MM.1S (cell line): ENCODE data around the gene STEAP1B.

Experiments
- DNase-seq: peaks from one replicate; pipeline ENCODE4 v3.0.0-alpha.2; 2015
- H2AFZ ChIP-seq: fragments of 300-600 bp; sonication (generic); 2 replicates; pipeline ENCODE4 v1.6.0; 2016; ENCODE audit warnings: antibody characterized with exemption, low read length
- H3F3A ChIP-seq: fragments of 300-600 bp; sonication (generic); 2 replicates; pipeline ENCODE4 v1.6.1; 2016; ENCODE audit warnings: mild to moderate bottlenecking, antibody characterized with exemption, low read length, moderate library complexity, mixed read lengths; ENCODE audit not compliant: insufficient read depth
- H3K27ac ChIP-seq: fragments of 300-600 bp; sonication (generic); 2 replicates; pipeline ENCODE4 v1.5.1; 2016; ENCODE audit warnings: mild to moderate bottlenecking, low read length
- H3K27me3 ChIP-seq: fragments of 300-600 bp; sonication (generic); replicated peaks from 2 replicates; pipeline ENCODE4 v1.6.0; 2016; ENCODE audit warnings: low read length; ENCODE audit not compliant: insufficient read depth
- H3K36me3 ChIP-seq: fragments of 300-600 bp; sonication (generic); replicated peaks from 2 replicates; pipeline ENCODE4 v1.6.1; 2016; ENCODE audit warnings: mild to moderate bottlenecking, low read length, mixed read lengths; ENCODE audit not compliant: insufficient read depth
- H3K4me1 ChIP-seq: fragments of 300-600 bp; sonication (generic); 2 replicates; pipeline ENCODE4 v1.6.1; 2016; ENCODE audit warnings: low read length, mixed read lengths
- H3K4me2 ChIP-seq: fragments of 300-600 bp; sonication (generic); 2 replicates; pipeline ENCODE4 v1.6.0; 2016; ENCODE audit warnings: low read depth, low read length
- H3K4me3 ChIP-seq: fragments of 300-600 bp; sonication (generic); 2 replicates; pipeline ENCODE4 v1.5.1; 2016; ENCODE audit warnings: low read length, mixed read lengths
- H3K79me2 ChIP-seq: fragments of 300-600 bp; sonication (generic); 2 replicates; pipeline ENCODE4 v1.6.1; 2016; ENCODE audit warnings: mixed run types, low read length, mixed read lengths
- H3K9ac ChIP-seq: fragments of 300-600 bp; sonication (generic); 2 replicates; pipeline ENCODE4 v1.6.1; 2016; ENCODE audit warnings: low read length, mixed read lengths
- H3K9me2 ChIP-seq: fragments of 300-600 bp; sonication (generic); replicated peaks from 2 replicates; pipeline ENCODE4 v1.6.1; 2016; ENCODE audit warnings: mild to moderate bottlenecking, low read length, mixed read lengths; ENCODE audit not compliant: insufficient read depth
- H3K9me3 ChIP-seq: fragments of 300-600 bp; sonication (generic); replicated peaks from 2 replicates; pipeline ENCODE4 v1.6.1; 2016; ENCODE audit warnings: mild to moderate bottlenecking, low read length, mixed read lengths; ENCODE audit not compliant: insufficient read depth
- H4K20me1 ChIP-seq: fragments of 300-600 bp; sonication (generic); 2 replicates; pipeline ENCODE4 v1.6.1; 2016; ENCODE audit warnings: mild to moderate bottlenecking, low read length, moderate library complexity, mixed read lengths; ENCODE audit not compliant: insufficient read depth
- CTCF ChIP-seq: fragments of 300-600 bp; sonication (generic); IDR thresholded peaks from 2 replicates; pipeline ENCODE4 v1.5.1; 2016; ENCODE audit warnings: antibody characterized with exemption, low read length, mixed read lengths
- EZH2 ChIP-seq: fragments of 300-600 bp; sonication (generic); optimal IDR thresholded peaks from 2 replicates; pipeline ENCODE3; 2017; ENCODE audit warnings: low read depth, mild to moderate bottlenecking, antibody characterized with exemption, low read length, mixed read lengths
- EZH2phosphoT487 ChIP-seq: fragments of 300-600 bp; sonication (generic); IDR thresholded peaks from 2 replicates; pipeline ENCODE4 v1.6.1; 2018; ENCODE audit warnings: antibody characterized with exemption, low read length

The STEAP1B gene

GRCh38 chr7:22425361-22425760, 74.6 kb downstream of the STEAP1B start:
- H4K20me1 ChIP-seq, result no peaks in the 10 kb centered on the region
- H3K27me3 ChIP-seq, result no peaks in the 10 kb centered on the region
- no peak for DNase-seq
- H2AFZ ChIP-seq, result no peak overlapping the region
- TF ChIP-seq EZH2, result no peak
- TF ChIP-seq CTCF, result no peak
- H3K27ac ChIP-seq, result no peak overlapping the region
- H3K4me2 ChIP-seq, result no peak overlapping the region
- no peaks in the 10 kb centered on the region for H3K36me3 ChIP-seq
- H3K4me3 ChIP-seq, result no peak overlapping the region
- H3K9ac ChIP-seq, result no peak overlapping the region
- H3K4me1 ChIP-seq, result peaks cover 10% of the 10 kb centered on the region
- H3K9me2 ChIP-seq, result no peaks in the 10 kb centered on the region
- no peaks in the 10 kb centered on the region for H3F3A ChIP-seq
- no peaks in the 10 kb centered on the region for H3K9me3 ChIP-seq
- no peaks in the 10 kb centered on the region for H3K79me2 ChIP-seq

DNA sequence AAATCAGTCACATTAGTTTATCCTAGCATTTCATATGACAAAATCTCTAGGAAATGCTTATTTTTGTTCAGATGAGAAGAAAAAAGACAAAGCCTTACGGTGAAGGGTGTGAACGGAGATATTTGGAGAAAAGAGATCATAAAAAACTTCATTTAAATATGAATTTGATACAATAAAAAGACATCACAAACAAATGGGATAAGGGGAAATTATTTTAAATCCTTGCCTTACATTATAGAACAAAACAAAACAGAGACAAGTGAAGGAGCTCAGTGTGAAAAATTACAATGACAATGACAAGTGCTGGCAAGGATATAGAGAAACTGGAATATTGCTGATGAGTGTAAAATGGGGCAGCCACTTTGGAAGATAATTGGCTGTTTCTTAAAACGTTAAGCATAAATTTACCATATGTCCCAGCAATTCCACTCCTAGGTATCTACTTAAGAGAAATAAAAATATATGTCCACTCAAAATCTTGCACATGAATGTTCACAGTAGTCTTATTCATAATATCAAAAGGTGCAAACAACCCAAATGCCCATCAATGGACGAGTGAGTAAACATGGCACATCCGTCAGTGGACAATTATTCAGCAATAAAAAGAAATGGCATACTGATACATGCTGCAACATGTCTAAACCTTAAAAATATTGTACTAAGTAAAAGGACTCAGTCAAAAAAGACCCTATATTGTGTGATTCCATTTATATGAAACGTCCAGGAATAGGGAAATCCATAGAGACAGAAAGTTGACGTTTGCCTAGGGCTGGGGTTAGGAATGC, 77.0 kb downstream of the STEAP1B start:
- Histone ChIP-seq H3K9me2 (no peaks in the 10 kb centered on the region), H3K4me1 (peaks cover 10% of the 10 kb centered on the region), H3K9ac (no peak overlapping the region), H3K9me3 (no peaks in the 10 kb centered on the region), H3K27ac (no peak overlapping the region), H3F3A (no peaks in the 10 kb centered on the region), H3K4me3 (no peak overlapping the region), H3K4me2 (no peak overlapping the region), H4K20me1 (no peaks in the 10 kb centered on the region), H3K79me2 (no peaks in the 10 kb centered on the region), H3K27me3 (no peaks in the 10 kb centered on the region), H2AFZ (no peak overlapping the region), H3K36me3 (no peaks in the 10 kb centered on the region)
- TF ChIP-seq EZH2phosphoT487 (no peak), EZH2 (no peak), CTCF (no peak)
- DNase-seq, result no peak

DNA sequence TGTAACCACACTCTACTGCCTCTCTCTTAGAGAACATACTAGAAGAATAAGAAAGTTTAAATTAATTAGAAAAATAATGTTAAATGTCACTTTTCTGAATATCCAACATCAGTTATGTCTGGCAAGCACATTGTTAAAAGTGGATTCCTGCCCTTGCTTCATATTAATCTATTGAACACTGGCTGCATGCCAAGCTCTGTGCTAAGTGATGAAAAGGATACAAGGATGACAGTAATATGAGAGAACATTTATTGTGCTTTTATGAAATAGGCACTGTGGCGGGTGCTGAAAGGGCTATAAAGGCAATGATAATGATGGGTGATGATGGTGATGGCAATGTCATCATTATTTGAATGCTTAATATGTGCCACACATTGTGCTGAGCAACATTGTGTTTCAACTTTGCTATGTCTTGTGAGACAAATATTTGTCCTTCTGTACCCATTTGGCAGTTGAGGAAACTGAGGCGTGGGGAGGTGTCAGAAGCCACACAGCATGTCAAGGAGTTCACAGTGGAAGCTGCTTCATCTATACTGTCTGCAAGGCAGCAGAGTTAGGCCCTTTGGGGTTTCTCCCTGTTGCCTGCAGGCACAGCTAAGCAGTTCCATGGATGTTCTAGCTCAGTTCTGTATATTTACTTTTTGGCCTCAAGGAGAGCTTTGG, 78.9 kb downstream of the STEAP1B start:
- no peak overlapping the region for H3K4me2 ChIP-seq
- H3K4me3 ChIP-seq, result no peak overlapping the region
- H3K27me3 ChIP-seq, result no peaks in the 10 kb centered on the region
- TF ChIP-seq EZH2phosphoT487, result no peak
- no peak for TF ChIP-seq CTCF
- no peak for TF ChIP-seq EZH2
- H3F3A ChIP-seq, result no peaks in the 10 kb centered on the region
- no peak for DNase-seq
- no peaks in the 10 kb centered on the region for H3K9me2 ChIP-seq
- H3K9ac ChIP-seq, result no peak overlapping the region
- H3K79me2 ChIP-seq, result no peaks in the 10 kb centered on the region
- H3K27ac ChIP-seq, result no peak overlapping the region
- H3K9me3 ChIP-seq, result no peaks in the 10 kb centered on the region
- H4K20me1 ChIP-seq, result no peaks in the 10 kb centered on the region
- H2AFZ ChIP-seq, result no peak overlapping the region
- H3K4me1 ChIP-seq, result peaks cover 5% of the 10 kb centered on the region
- no peaks in the 10 kb centered on the region for H3K36me3 ChIP-seq
